ENCODE data around the gene PAGR1.
"Not testable (repeated sequence)": the region's sequence is repeated elsewhere in the genome, so short reads cannot be mapped to it uniquely, and the experiment has no call there.

The PAGR1 gene

DNA sequence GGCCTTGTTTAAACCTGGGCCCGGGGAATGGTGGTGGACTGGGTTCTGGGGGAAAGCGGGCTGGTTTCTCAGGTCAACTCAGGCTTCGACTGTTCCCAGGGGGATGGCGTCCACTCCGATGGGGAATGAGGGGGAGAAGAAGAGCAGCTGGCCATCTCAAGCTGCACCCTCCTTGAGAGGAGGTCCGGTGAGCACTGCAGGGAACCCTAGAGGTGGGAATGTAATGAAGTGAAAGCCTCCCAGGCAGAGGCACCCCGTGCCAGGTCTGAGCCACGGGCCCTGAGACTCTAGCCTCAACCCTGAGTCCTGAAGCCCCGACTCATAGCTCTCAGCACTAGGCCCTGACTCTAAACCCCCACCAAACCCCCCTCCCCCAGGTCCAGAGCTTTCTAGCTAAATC lies 48.3 kb downstream of the PAGR1 start:
- no peak for DNase-seq (ENCODE audit: low spot score)

DNA sequence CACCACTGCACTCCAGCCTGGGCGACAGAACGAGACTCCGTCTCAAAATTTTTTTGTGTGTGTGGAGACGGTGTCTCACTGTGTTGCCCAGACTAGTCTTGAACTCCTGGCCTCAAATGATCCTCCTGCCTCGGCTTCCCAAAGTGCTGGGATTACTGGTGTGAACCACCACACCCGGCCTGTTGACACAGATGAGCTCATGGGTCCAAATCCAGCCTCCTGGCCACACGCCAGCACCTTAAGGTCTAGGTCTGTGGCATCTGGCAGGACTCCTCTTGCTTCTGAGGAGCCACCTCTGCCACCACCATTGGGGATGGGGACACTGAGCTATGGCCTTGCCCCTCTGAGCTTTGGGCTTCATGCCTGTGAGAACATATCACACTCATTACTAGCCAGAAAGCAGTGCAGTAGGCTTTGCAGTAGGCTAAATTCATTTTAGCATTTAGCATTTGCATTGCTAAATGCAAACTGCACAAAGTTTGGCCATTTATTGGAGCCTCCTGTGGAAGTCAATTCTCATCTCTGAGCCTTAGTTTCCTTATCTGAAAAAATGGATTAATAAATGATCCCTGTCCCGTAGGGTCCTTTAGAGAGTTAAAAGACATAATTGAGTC lies 52.6 kb downstream of the PAGR1 start:
- DNase-seq (ENCODE audit: low spot score) = no peak

GRCh38 chr16:29869067-29869466 lies 53.1 kb downstream of the PAGR1 start:
- not testable (repeated sequence) for DNase-seq (ENCODE audit: low spot score)
